ENCODE data around the gene TRIM67. TPM values are rescaled to one million over a fixed set of nuclear protein-coding genes. Genes with fewer than 3 reads are reported as not detected.

TRIM67 gene
- total and polyA plus RNA-seq, 9 of the 15 experiments (the other 6 are each of a cell fraction or from before 2014, with no cell fraction given): 0.04 to 0.60 (median 0.31) TPM

DNA sequence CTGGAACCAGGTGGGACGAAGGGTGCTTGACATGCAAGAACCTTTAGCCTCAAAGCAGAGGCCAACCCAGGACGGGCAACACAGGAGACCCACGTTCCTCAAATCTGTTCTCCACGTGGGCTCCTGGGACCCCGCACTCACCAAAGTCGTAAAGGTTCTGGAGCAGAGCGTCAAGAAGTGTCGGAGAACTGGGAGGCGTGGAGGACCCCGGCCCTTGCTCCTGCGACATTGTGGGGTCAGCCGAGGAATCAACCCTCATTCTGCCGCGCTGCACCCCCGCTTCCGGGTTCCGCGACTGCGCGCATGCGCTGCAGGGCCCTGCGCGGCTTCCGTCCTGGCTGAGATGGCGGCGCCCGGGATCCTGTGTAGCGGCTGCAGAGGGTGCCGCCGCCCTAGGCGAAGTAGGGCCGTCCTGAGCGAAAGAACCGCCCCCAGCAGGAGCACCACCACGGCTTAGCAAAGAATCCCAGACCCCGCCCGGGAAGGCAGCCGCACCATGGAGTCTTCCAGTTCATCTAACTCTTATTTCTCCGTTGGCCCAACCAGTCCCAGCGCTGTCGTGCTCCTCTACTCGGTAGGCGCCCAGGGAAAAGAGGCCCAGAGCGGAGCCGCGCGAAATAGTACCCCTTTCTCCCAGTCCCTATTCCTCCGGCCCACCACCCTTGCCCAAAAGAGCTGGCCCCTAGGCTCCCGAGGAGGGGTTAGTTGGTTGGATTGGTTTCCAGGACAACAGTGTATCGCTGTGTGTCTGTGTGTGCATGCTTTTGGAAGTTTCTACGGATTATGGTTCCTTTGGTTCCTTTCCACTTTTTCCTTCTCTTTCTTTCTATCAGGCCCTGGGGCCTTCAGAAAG is 79.3 kb downstream of the TRIM67 start, which contains the start of gene GNPAT (continued):
- TF ChIP-seq CBX5 (IDR thresholded peaks at IDR 0.05; ENCODE audit: borderline replicate concordance, low read depth) (no peak), ZBTB1 (CRISPR knock-in tag; IDR thresholded peaks at IDR 0.05; ENCODE audit: borderline replicate concordance, low read depth) (0 out of 2 replicates have a peak, but pooled peaks have one; percentile 29), SMARCB1 (IDR thresholded peaks at IDR 0.05; ENCODE audit: insufficient read length, low read depth) (no peak), GTF2E2 (tag; IDR thresholded peaks at IDR 0.05) (peak; percentile 53; the same call in 1 of the 2 replicates), TAF15 (IDR thresholded peaks at IDR 0.05; ENCODE audit: low read depth, low read length) (no peak), MYC (IDR thresholded peaks at IDR 0.05; ENCODE audit: low read depth, low read length) (peak; percentile 84), MYC (CRISPR knock-in tag; IDR thresholded peaks at IDR 0.05; ENCODE audit: borderline replicate concordance, low read depth) (0 out of 2 replicates have a peak, but pooled peaks have one; percentile 73), LARP7 (IDR thresholded peaks at IDR 0.05) (no peak), TAF7 (tag; IDR thresholded peaks at IDR 0.05) (peak; percentile 83; the same call in 1 of the 2 replicates), ZBTB34 (CRISPR knock-in tag; IDR thresholded peaks at IDR 0.05) (no peak), ZNF282 (CRISPR knock-in tag; IDR thresholded peaks at IDR 0.05) (no peak), ARHGAP35 (IDR thresholded peaks at IDR 0.05; ENCODE audit: partially characterized antibody) (no peak), TEAD4 (IDR thresholded peaks at IDR 0.05; ENCODE audit: low read length) (no peak; the same call in 1 of the 2 replicates), TEAD4 (CRISPR knock-in tag; IDR thresholded peaks at IDR 0.05; ENCODE audit: borderline replicate concordance) (peak; percentile 73; the same call in 1 of the 2 replicates), FOXJ3 (CRISPR knock-in tag; IDR thresholded peaks at IDR 0.05) (no peak), DDX20 (tag; IDR thresholded peaks at IDR 0.05; ENCODE audit: low read depth) (no peak), NELFE (IDR thresholded peaks at IDR 0.05; ENCODE audit: insufficient read depth, insufficient read length) (peak; percentile 22), GTF2F1 (IDR thresholded peaks at IDR 0.05; ENCODE audit: low read depth, low read length) (0 out of 2 replicates have a peak, but pooled peaks have one; percentile 37), PYGO2 (tag; IDR thresholded peaks at IDR 0.05) (no peak), KLF16 (IDR thresholded peaks at IDR 0.05) (peak; percentile 22; the same call in 1 of the 2 replicates), ZNF586 (CRISPR knock-in tag; conservative IDR thresholded peaks at IDR 0.05) (no peak), ZNF316 (IDR thresholded peaks at IDR 0.05) (no peak), E2F6 (IDR thresholded peaks at IDR 0.05; ENCODE audit: borderline replicate concordance in 1 of 2, extremely low read depth in 1 of 2, insufficient read depth in 1 of 2, insufficient read length in 1 of 2, low read depth in 1 of 2, low read length in 1 of 2, poor library complexity in 1 of 2, severe bottlenecking in 1 of 2) (peak; percentile 78 to 89), SIRT6 (IDR thresholded peaks at IDR 0.05; ENCODE audit: low read depth, low read length) (no peak)
- TF ChIP-seq, protein P1, sequence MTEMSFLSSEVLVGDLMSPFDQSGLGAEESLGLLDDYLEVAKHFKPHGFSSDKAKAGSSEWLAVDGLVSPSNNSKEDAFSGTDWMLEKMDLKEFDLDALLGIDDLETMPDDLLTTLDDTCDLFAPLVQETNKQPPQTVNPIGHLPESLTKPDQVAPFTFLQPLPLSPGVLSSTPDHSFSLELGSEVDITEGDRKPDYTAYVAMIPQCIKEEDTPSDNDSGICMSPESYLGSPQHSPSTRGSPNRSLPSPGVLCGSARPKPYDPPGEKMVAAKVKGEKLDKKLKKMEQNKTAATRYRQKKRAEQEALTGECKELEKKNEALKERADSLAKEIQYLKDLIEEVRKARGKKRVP (CRISPR knock-in tag; IDR thresholded peaks at IDR 0.05): no peak

Data from K562 (cell line).